Suppressor macrophage treated with lipopolysaccharide for 4 hours (primary cell): Measurements from ENCODE around the gene SEC24D.

Experiments used
- DNase-seq: peaks from one replicate; pipeline ENCODE4 v3.0.0-alpha.2; 2020

Gene SEC24D

GRCh38 chr4:118703118-118703517 is 132.8 kb downstream of the SEC24D start:
- DNase-seq: no peak

- peak; percentile 94 for DNase-seq
Observed at GRCh38 chr4:118684873-118685811, 150.8 kb downstream of the SEC24D start, which contains the start of gene METTL14. Gene METTL14 (plus strand): TSS chr4:118685392. CDS start chr4:118685535, 143 bp downstream.

GRCh38 chr4:118683513-118683912 is 152.4 kb downstream of the SEC24D start:
- DNase-seq: no peak

GRCh38 chr4:118682928-118683327 is 153.0 kb downstream of the SEC24D start:
- DNase-seq: peak; percentile 36

GRCh38 chr4:118680808-118681207 is 155.1 kb downstream of the SEC24D start:
- DNase-seq: no peak

- no peak for DNase-seq
Observed at GRCh38 chr4:118676128-118676527, 159.8 kb downstream of the SEC24D start.
